ENCODE data around the gene GPR45.

DNA sequence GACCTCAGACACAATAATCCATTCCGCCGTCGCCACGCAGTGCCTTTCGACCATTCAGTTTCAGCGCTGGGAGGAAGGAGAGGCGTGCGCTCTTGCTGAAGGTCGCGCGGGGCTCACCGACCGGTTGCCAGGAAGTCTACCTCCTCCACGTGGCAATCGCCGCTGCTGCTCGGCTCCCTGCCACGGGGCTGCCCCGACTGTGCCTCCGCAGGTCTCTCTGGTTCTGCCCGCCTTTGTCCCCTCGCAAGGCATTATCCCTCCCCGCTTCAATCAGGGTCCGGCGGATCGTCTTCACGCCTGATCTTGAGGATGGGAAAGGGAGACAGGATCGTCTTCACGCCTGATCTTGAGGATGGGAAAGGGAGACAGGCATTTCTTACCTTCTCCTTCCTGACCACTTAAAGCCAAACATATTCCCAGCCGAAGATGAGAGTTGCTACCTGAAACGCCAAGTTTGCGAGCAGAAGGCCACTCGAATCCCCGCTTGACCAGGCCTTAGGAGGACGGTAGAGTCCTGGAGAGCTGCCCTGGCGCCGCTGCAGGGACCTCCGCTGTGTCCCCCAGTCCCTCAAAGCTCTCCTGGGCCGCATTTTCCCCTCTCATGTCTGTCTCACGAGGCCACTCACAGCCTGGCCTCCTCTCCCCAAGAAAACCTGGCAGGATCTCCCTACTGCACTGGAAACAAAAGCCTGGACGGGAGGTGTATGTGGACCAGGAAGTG, 4.3 kb upstream of the GPR45 start:
- TF ChIP-seq SIN3A (IDR thresholded peaks at IDR 0.05; ENCODE audit: borderline replicate concordance, low read depth, low read length) (no peak), CTCF (IDR thresholded peaks at IDR 0.05) (no peak), CHD2 (IDR thresholded peaks at IDR 0.05; ENCODE audit: low read length, partially characterized antibody) (no peak), SMC3 (IDR thresholded peaks at IDR 0.05; ENCODE audit: low read depth, low read length) (no peak), TAF1 (IDR thresholded peaks at IDR 0.05; ENCODE audit: borderline replicate concordance, low read depth, low read length) (no peak), RXRA (IDR thresholded peaks at IDR 0.05; ENCODE audit: borderline replicate concordance, low read depth) (no peak), RCOR1 (IDR thresholded peaks at IDR 0.05; ENCODE audit: low read length) (no peak), RFX5 (IDR thresholded peaks at IDR 0.05; ENCODE audit: low read length) (no peak), USF1 (IDR thresholded peaks at IDR 0.05; ENCODE audit: borderline replicate concordance, low read depth) (no peak)

All from SK-N-SH (cell line).